GM12864 (cell line): ENCODE results near the gene TNFAIP8.

ENCODE experiments used
- DNase-seq: peaks from one replicate; pipeline ENCODE4 v3.0.0-alpha.2; 2011; ENCODE audit warnings: low read depth
- H3K4me3 ChIP-seq: 2 replicates; pipeline ENCODE4 v1.5.1; 2011; ENCODE audit warnings: mild to moderate bottlenecking, low read depth, low read length, control low read depth
- TF ChIP-seq, protein P1 (sequence below): IDR thresholded peaks from 2 replicates; pipeline ENCODE4 v1.5.1; 2011; ENCODE audit warnings: low read depth, mild to moderate bottlenecking, moderate library complexity, low read length, control low read depth, inconsistent platforms; ENCODE audit errors: missing control alignments

TNFAIP8 gene

DNA sequence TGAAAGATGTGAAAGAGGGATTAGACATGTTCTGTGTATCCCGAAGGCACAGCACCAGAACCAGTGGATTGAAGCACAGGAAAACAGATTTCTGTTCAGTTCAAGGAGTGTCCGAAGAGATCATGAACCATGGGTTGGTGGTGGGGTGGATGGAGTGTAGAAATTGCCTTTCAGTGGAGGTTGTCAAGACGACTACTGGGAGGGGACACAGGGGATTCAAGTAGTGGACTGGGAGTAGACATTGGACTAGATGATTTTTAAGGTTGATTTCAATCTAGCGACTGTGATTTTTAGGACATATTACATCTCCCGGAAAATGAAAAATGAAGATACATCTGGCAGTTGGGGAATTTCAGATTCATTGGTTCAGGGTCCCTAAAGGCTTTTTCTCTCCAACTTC is 35.9 kb upstream of the TNFAIP8 start:
- no peak for DNase-seq
- no peak overlapping the region for H3K4me3 ChIP-seq
- TF ChIP-seq, protein P1, sequence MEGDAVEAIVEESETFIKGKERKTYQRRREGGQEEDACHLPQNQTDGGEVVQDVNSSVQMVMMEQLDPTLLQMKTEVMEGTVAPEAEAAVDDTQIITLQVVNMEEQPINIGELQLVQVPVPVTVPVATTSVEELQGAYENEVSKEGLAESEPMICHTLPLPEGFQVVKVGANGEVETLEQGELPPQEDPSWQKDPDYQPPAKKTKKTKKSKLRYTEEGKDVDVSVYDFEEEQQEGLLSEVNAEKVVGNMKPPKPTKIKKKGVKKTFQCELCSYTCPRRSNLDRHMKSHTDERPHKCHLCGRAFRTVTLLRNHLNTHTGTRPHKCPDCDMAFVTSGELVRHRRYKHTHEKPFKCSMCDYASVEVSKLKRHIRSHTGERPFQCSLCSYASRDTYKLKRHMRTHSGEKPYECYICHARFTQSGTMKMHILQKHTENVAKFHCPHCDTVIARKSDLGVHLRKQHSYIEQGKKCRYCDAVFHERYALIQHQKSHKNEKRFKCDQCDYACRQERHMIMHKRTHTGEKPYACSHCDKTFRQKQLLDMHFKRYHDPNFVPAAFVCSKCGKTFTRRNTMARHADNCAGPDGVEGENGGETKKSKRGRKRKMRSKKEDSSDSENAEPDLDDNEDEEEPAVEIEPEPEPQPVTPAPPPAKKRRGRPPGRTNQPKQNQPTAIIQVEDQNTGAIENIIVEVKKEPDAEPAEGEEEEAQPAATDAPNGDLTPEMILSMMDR: no peak

GRCh38 chr5:119321569-119322311 is 34.1 kb upstream of the TNFAIP8 start:
- TF ChIP-seq, protein P1: no peak
- DNase-seq: no peak
- no peak overlapping the region for H3K4me3 ChIP-seq

- TF ChIP-seq, protein P1: no peak
- no peak for DNase-seq
- no peak overlapping the region for H3K4me3 ChIP-seq
Measured at GRCh38 chr5:119322312-119322947, 33.4 kb upstream of the TNFAIP8 start.

GRCh38 chr5:119322948-119323537 is 32.8 kb upstream of the TNFAIP8 start:
- no peak overlapping the region for H3K4me3 ChIP-seq
- TF ChIP-seq, protein P1: no peak
- no peak for DNase-seq

GRCh38 chr5:119323601-119324000 is 32.2 kb upstream of the TNFAIP8 start:
- TF ChIP-seq, protein P1: no peak
- no peak for DNase-seq
- H3K4me3 ChIP-seq: no peak overlapping the region

DNA sequence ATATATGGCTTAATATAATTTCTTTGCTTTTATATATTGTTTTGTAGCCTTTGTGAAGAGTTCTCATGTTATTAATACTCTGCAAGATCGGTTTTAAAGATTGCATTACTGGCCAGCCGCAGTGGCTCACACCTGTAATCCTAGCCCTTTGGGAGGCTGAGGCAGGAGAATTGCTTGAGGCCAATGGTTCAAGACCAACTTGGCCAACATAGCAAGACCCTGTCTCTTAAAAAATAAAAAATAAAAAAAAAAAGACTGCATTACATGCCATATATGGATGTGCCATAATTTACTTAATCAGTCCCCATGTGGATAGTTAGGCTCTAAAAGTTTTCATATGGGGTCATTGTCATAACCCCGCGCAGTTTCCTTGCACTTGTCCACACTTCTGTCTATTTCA is 31.0 kb upstream of the TNFAIP8 start:
- no peak overlapping the region for H3K4me3 ChIP-seq
- TF ChIP-seq, protein P1: no peak
- DNase-seq: no peak
